ENCODE data around the gene CACFD1.

Gene CACFD1

GRCh38 chr9:133505901-133506652 lies 46.3 kb downstream of the CACFD1 start:
- TF ChIP-seq, protein P1, sequence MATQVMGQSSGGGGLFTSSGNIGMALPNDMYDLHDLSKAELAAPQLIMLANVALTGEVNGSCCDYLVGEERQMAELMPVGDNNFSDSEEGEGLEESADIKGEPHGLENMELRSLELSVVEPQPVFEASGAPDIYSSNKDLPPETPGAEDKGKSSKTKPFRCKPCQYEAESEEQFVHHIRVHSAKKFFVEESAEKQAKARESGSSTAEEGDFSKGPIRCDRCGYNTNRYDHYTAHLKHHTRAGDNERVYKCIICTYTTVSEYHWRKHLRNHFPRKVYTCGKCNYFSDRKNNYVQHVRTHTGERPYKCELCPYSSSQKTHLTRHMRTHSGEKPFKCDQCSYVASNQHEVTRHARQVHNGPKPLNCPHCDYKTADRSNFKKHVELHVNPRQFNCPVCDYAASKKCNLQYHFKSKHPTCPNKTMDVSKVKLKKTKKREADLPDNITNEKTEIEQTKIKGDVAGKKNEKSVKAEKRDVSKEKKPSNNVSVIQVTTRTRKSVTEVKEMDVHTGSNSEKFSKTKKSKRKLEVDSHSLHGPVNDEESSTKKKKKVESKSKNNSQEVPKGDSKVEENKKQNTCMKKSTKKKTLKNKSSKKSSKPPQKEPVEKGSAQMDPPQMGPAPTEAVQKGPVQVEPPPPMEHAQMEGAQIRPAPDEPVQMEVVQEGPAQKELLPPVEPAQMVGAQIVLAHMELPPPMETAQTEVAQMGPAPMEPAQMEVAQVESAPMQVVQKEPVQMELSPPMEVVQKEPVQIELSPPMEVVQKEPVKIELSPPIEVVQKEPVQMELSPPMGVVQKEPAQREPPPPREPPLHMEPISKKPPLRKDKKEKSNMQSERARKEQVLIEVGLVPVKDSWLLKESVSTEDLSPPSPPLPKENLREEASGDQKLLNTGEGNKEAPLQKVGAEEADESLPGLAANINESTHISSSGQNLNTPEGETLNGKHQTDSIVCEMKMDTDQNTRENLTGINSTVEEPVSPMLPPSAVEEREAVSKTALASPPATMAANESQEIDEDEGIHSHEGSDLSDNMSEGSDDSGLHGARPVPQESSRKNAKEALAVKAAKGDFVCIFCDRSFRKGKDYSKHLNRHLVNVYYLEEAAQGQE (IDR thresholded peaks at IDR 0.05; ENCODE audit: insufficient read depth in 1 of 2, low read depth in 2 of 2, low read length in 2 of 2), result no peak
- TF ChIP-seq SIN3A (IDR thresholded peaks at IDR 0.05; ENCODE audit: borderline replicate concordance, insufficient read depth, low read length), result no peak
- no peak for TF ChIP-seq TAF1 (IDR thresholded peaks at IDR 0.05; ENCODE audit: borderline replicate concordance, insufficient read depth, low read length)
- no peak; the same call in 1 of the 2 replicates for TF ChIP-seq POLR2AphosphoS5 (IDR thresholded peaks at IDR 0.05; ENCODE audit: low read depth, low read length)

DNA sequence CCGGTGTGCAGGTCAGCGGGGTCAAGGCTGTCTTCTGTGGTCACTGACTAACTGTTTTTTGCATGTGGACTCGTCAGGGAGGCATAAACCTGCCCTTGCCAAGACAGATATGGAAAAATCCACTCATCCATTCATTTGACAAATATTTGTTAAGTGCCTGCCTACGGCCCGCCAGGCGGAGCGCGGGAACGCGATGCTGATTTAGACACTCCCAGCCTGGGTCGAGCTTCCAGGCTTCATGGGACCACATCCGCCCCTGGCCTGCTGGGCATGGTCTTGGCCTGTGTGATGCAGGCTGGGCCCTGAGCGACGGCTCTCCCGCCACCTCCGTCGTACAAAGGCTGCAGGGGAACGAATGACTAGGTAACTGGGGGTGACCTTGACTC lies 46.9 kb downstream of the CACFD1 start:
- no peak for TF ChIP-seq POLR2AphosphoS5 (IDR thresholded peaks at IDR 0.05; ENCODE audit: low read depth, low read length)
- no peak for TF ChIP-seq SIN3A (IDR thresholded peaks at IDR 0.05; ENCODE audit: borderline replicate concordance, insufficient read depth, low read length)
- TF ChIP-seq TAF1 (IDR thresholded peaks at IDR 0.05; ENCODE audit: borderline replicate concordance, insufficient read depth, low read length), result no peak
- TF ChIP-seq, protein P1 (IDR thresholded peaks at IDR 0.05; ENCODE audit: insufficient read depth in 1 of 2, low read depth in 2 of 2, low read length in 2 of 2), result no peak
- no peak for TF ChIP-seq FOXP2 (optimal IDR thresholded peaks at IDR 0.05; ENCODE audit: borderline replicate concordance, extremely low read depth, extremely low read length, insufficient read depth)

- TF ChIP-seq SIN3A (IDR thresholded peaks at IDR 0.05; ENCODE audit: borderline replicate concordance, insufficient read depth, low read length), result no peak
- TF ChIP-seq FOXP2 (optimal IDR thresholded peaks at IDR 0.05; ENCODE audit: borderline replicate concordance, extremely low read depth, extremely low read length, insufficient read depth), result no peak
- TF ChIP-seq, protein P1 (IDR thresholded peaks at IDR 0.05; ENCODE audit: insufficient read depth in 1 of 2, low read depth in 2 of 2, low read length in 2 of 2), result no peak
- no peak for TF ChIP-seq TAF1 (IDR thresholded peaks at IDR 0.05; ENCODE audit: borderline replicate concordance, insufficient read depth, low read length)
- no peak for TF ChIP-seq POLR2AphosphoS5 (IDR thresholded peaks at IDR 0.05; ENCODE audit: low read depth, low read length)
Observed at GRCh38 chr9:133507246-133507965, 47.6 kb downstream of the CACFD1 start.

- no peak for TF ChIP-seq FOXP2 (optimal IDR thresholded peaks at IDR 0.05; ENCODE audit: borderline replicate concordance, extremely low read depth, extremely low read length, insufficient read depth)
- no peak for TF ChIP-seq TAF1 (IDR thresholded peaks at IDR 0.05; ENCODE audit: borderline replicate concordance, insufficient read depth, low read length)
- TF ChIP-seq SIN3A (IDR thresholded peaks at IDR 0.05; ENCODE audit: borderline replicate concordance, insufficient read depth, low read length), result no peak
- no peak for TF ChIP-seq POLR2AphosphoS5 (IDR thresholded peaks at IDR 0.05; ENCODE audit: low read depth, low read length)
- TF ChIP-seq, protein P1 (IDR thresholded peaks at IDR 0.05; ENCODE audit: insufficient read depth in 1 of 2, low read depth in 2 of 2, low read length in 2 of 2), result no peak
Observed at GRCh38 chr9:133508046-133508445, 48.3 kb downstream of the CACFD1 start.
